HepG2 (cell line): ENCODE measurements around the gene MLC1.

ENCODE experiments used
- KAT7 ChIP-seq: IDR thresholded peaks from 2 replicates; pipeline ENCODE4 v1.6.1; 2018; ENCODE audit warnings: borderline replicate concordance, missing compliant biosample characterization
- MYC ChIP-seq: sonication (generic); formaldehyde crosslinking; IDR thresholded peaks from 2 replicates; pipeline ENCODE4 v1.9.0; 2021; ENCODE audit warnings: missing genetic modification reagents, borderline replicate concordance
- POLR2A ChIP-seq, 2 experiments: IDR thresholded peaks; 2 replicates each; pipeline ENCODE4 v1.6.1; 2011; ENCODE audit warnings: low read depth in 2 of 2, low read length in 2 of 2, mild to moderate bottlenecking in 1 of 2, moderate library complexity in 1 of 2; ENCODE audit not compliant: insufficient read depth in 1 of 2
- POLR2AphosphoS5 ChIP-seq: IDR thresholded peaks from 2 replicates; pipeline ENCODE4 v1.6.1; 2012; ENCODE audit warnings: low read depth, low read length
- SIN3A ChIP-seq: IDR thresholded peaks from 2 replicates; pipeline ENCODE4 v1.6.1; 2011; ENCODE audit warnings: low read depth, mild to moderate bottlenecking, control low read depth, low read length, borderline replicate concordance
- SMC3 ChIP-seq: IDR thresholded peaks from 2 replicates; pipeline ENCODE4 v1.6.1; 2011; ENCODE audit warnings: low read length, improper control_type of control experiment
- SP1 ChIP-seq, 2 experiments: fragments of 450-650 bp in 1 of 2; sonication (generic) in 1 of 2; formaldehyde crosslinking in 1 of 2; IDR thresholded peaks; 2 replicates each; pipeline versions ENCODE4 v1.4.0 to v1.6.1; 2016 to 2020; ENCODE audit warnings: missing genetic modification reagents in 1 of 2
- TEAD3 ChIP-seq: optimal IDR thresholded peaks from 2 replicates; pipeline ENCODE3; 2016; ENCODE audit warnings: borderline replicate concordance
- ZNF253 ChIP-seq: sonication (generic); formaldehyde crosslinking; IDR thresholded peaks from 2 replicates; pipeline ENCODE4 v1.8.0; 2022; ENCODE audit warnings: mild to moderate bottlenecking, missing genetic modification reagents, borderline replicate concordance
- ZNF367 ChIP-seq: sonication (generic); formaldehyde crosslinking; IDR thresholded peaks from 2 replicates; pipeline ENCODE4 v1.4.0; 2020; ENCODE audit warnings: missing genetic modification reagents, borderline replicate concordance
- ZNF546 ChIP-seq: sonication (generic); formaldehyde crosslinking; conservative IDR thresholded peaks from 2 replicates; pipeline ENCODE4 v1.8.1; 2023; ENCODE audit warnings: mild to moderate bottlenecking, missing genetic modification reagents
- ZNF792 ChIP-seq: IDR thresholded peaks from 2 replicates; pipeline ENCODE4 v1.6.1; 2016
- TF ChIP-seq, protein P1 (sequence below): sonication (generic); formaldehyde crosslinking; IDR thresholded peaks from 2 replicates; pipeline ENCODE4 v1.5.0; 2020; ENCODE audit warnings: mild to moderate bottlenecking, missing genetic modification reagents

DNA sequence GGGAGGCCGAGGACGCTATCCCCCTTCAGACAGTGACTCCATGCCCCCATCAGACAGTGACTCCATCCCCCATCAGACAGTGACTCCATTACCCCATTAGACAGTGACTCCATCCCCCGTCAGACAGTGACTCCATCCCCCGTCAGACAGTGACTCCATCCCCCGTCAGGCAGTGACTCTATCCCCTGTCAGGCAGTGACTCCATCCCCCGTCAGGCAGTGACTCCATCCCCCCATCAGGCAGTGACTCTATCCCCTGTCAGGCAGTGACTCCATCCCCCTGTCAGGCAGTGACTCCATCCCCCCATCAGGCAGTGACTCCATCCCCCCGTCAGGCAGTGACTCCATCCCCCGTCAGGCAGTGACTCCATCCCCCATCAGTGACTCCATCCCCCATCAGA is 18.0 kb downstream of the MLC1 start:
- no peak for TF ChIP-seq ZNF253 (CRISPR knock-in tag)
- TF ChIP-seq POLR2AphosphoS5: no peak
- TF ChIP-seq ZNF792 (CRISPR knock-in tag): no peak
- TF ChIP-seq, protein P1, sequence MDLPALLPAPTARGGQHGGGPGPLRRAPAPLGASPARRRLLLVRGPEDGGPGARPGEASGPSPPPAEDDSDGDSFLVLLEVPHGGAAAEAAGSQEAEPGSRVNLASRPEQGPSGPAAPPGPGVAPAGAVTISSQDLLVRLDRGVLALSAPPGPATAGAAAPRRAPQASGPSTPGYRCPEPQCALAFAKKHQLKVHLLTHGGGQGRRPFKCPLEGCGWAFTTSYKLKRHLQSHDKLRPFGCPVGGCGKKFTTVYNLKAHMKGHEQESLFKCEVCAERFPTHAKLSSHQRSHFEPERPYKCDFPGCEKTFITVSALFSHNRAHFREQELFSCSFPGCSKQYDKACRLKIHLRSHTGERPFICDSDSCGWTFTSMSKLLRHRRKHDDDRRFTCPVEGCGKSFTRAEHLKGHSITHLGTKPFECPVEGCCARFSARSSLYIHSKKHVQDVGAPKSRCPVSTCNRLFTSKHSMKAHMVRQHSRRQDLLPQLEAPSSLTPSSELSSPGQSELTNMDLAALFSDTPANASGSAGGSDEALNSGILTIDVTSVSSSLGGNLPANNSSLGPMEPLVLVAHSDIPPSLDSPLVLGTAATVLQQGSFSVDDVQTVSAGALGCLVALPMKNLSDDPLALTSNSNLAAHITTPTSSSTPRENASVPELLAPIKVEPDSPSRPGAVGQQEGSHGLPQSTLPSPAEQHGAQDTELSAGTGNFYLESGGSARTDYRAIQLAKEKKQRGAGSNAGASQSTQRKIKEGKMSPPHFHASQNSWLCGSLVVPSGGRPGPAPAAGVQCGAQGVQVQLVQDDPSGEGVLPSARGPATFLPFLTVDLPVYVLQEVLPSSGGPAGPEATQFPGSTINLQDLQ (CRISPR knock-in tag): no peak
- no peak for TF ChIP-seq ZNF546 (CRISPR knock-in tag)
- no peak for TF ChIP-seq SMC3
- no peak for TF ChIP-seq SP1 (IDR thresholded peaks at IDR 0.05)
- no peak for TF ChIP-seq SP1 (CRISPR knock-in tag; IDR thresholded peaks at IDR 0.05)
- no peak for TF ChIP-seq POLR2A (IDR thresholded peaks at IDR 0.05; ENCODE audit: insufficient read depth in 1 of 2, low read depth in 2 of 2, low read length in 2 of 2)
- TF ChIP-seq SIN3A: no peak
- TF ChIP-seq ZNF367 (CRISPR knock-in tag): no peak
- TF ChIP-seq TEAD3 (CRISPR knock-in tag): no peak
- no peak for TF ChIP-seq KAT7
- no peak for TF ChIP-seq MYC (CRISPR knock-in tag)
